Gastroesophageal sphincter (tissue), 4 donors: Measurements from ENCODE around the gene SLC1A2. TPM values are rescaled to one million over a fixed set of nuclear protein-coding genes. Genes with fewer than 3 reads are reported as not detected.
A peak's percentile ranks its signal among the peaks of the same experiment; 100 is the strongest.

Experiments used
- ATAC-seq: fragments of 150-250 bp; one replicate; pipeline ENCODE4 v1.9.1; 2016; ENCODE audit warnings: mild to moderate bottlenecking, moderate library complexity
- H3K27ac ChIP-seq, 4 donors: fragments of 200-600 bp; sonication (generic) in 3 of 4; 1 replicate in 3 of 4; 2 replicates in 1 of 4; pipeline ENCODE4 v1.5.1; 2016 to 2019
- H3K27me3 ChIP-seq: fragments of 200-600 bp; sonication (generic); one replicate; pipeline ENCODE4 v1.5.1; 2019
- H3K36me3 ChIP-seq, 2 donors: fragments of 200-600 bp; sonication (generic); one replicate each; pipeline ENCODE4 v1.5.1; 2019; ENCODE audit warnings: control low read depth in 1 of 2
- H3K4me1 ChIP-seq, 3 donors: fragments of 200-600 bp; sonication (generic); 1 replicate in 2 of 3; 2 replicates in 1 of 3; pipeline ENCODE4 v1.5.1; 2016 to 2019; ENCODE audit warnings: control low read depth in 2 of 3
- H3K4me3 ChIP-seq, 2 donors: fragments of 200-600 bp; sonication (generic); one replicate each; pipeline ENCODE4 v1.5.1; 2019; ENCODE audit warnings: mild to moderate bottlenecking in 1 of 2, moderate library complexity in 1 of 2
- H3K9me3 ChIP-seq, 3 donors: fragments of 200-600 bp; sonication (generic); one replicate each; pipeline ENCODE4 v1.5.1; 2017 to 2019; ENCODE audit warnings: control low read depth in 2 of 3
- CTCF ChIP-seq, 4 experiments: fragments of 200-600 bp in 2 of 4; fragments of 450-650 bp in 2 of 4; sonication (generic) in 1 of 4; IDR thresholded peaks; one replicate each; pipeline ENCODE4 v1.5.1; 2017 to 2019; ENCODE audit warnings: antibody characterized with exemption in 4 of 4, mild to moderate bottlenecking in 2 of 4, moderate library complexity in 2 of 4
- EP300 ChIP-seq: sonication (generic); formaldehyde crosslinking; IDR thresholded peaks from one replicate; pipeline ENCODE4 v1.6.1; 2017; ENCODE audit warnings: antibody characterized with exemption, mild to moderate bottlenecking
- POLR2A ChIP-seq, 2 donors: fragments of 450-650 bp; IDR thresholded peaks; one replicate each; pipeline ENCODE4 v1.6.1; 2017; ENCODE audit warnings: antibody characterized with exemption in 2 of 2, mild to moderate bottlenecking in 2 of 2, moderate library complexity in 1 of 2
- POLR2AphosphoS5 ChIP-seq: sonication (generic); formaldehyde crosslinking; IDR thresholded peaks from one replicate; pipeline ENCODE4 v1.6.1; 2017; ENCODE audit warnings: antibody characterized with exemption
- WGBS, 2 donors: methylation state at CpG; one replicate each; pipeline ENCODE4 v1.1.5; 2018; ENCODE audit warnings: low coverage in 1 of 2; 5-methylcytosine and 5-hydroxymethylcytosine counted together
- total RNA-seq, 4 donors: library from RNA; depleted of rRNA; stranded (reverse); fragments of >200 nt; gene quantifications; one replicate each; pipeline ENCODE4 v1.1.0, GENCODE V29; 2016

Gene SLC1A2
- total RNA-seq, 4 donors from 2014 or later, result 0.12 to 1.5 (median 0.40) TPM; not detected in 1

- H3K4me1 ChIP-seq, result peaks cover 0 to 14% (median 4%) of the 10 kb centered on the region in 3 donors
- no peaks in the 10 kb centered on the region for H3K36me3 ChIP-seq
- no peaks in the 10 kb centered on the region for H3K27me3 ChIP-seq
- H3K9me3 ChIP-seq, result no peaks in the 10 kb centered on the region
- ATAC-seq, result no peak
- no peak overlapping the region for H3K27ac ChIP-seq
- no peak for TF ChIP-seq POLR2AphosphoS5
- no peak for TF ChIP-seq POLR2A (IDR thresholded peaks at IDR 0.05)
- no peak for TF ChIP-seq CTCF (IDR thresholded peaks at IDR 0.05)
- no peak for TF ChIP-seq EP300
- 79 to 87% methylated on average over 5 to 6 of the region's 6 CpGs for WGBS, 2 donors
- no peak overlapping the region for H3K4me3 ChIP-seq
Measured at GRCh38 chr11:35389897-35390465, 29.4 kb downstream of the SLC1A2 start.

- 86 to 93% methylated on average over 1 of the region's 1 CpG for WGBS, 2 donors
- ATAC-seq, result no peak
Measured at GRCh38 chr11:35389112-35389511, 30.2 kb downstream of the SLC1A2 start.

GRCh38 chr11:35388061-35388460, 31.3 kb downstream of the SLC1A2 start:
- H3K4me1 ChIP-seq, result peaks cover 0 to 14% (median 4%) of the 10 kb centered on the region in 3 donors
- 86 to 92% methylated on average over 4 to 5 of the region's 5 CpGs for WGBS, 2 donors
- H3K27me3 ChIP-seq, result no peaks in the 10 kb centered on the region
- H3K9me3 ChIP-seq, result no peaks in the 10 kb centered on the region
- H3K27ac ChIP-seq, result no peak overlapping the region
- H3K36me3 ChIP-seq, result no peaks in the 10 kb centered on the region
- no peak for ATAC-seq
- H3K4me3 ChIP-seq, result no peak overlapping the region
- no peak for TF ChIP-seq POLR2A (IDR thresholded peaks at IDR 0.05)
- no peak for TF ChIP-seq EP300
- no peak for TF ChIP-seq CTCF (IDR thresholded peaks at IDR 0.05)
- TF ChIP-seq POLR2AphosphoS5, result no peak

More at GRCh38 chr11:35389112-35389511, 30.2 kb downstream of the SLC1A2 start:
- H3K27me3 ChIP-seq, result no peaks in the 10 kb centered on the region
- H3K36me3 ChIP-seq, result no peaks in the 10 kb centered on the region
- H3K4me1 ChIP-seq, result peaks cover 0 to 14% (median 4%) of the 10 kb centered on the region in 3 donors
- TF ChIP-seq POLR2AphosphoS5 (no peak), EP300 (no peak), CTCF (IDR thresholded peaks at IDR 0.05) (no peak), POLR2A (IDR thresholded peaks at IDR 0.05) (no peak)
- no peak overlapping the region for H3K4me3 ChIP-seq
- no peaks in the 10 kb centered on the region for H3K9me3 ChIP-seq
- H3K27ac ChIP-seq, result no peak overlapping the region

- WGBS, 2 donors, result 52 to 57% methylated on average over 3 to 4 of the region's 4 CpGs
- peaks cover 0 to 11% (median 4%) of the 10 kb centered on the region in 3 donors for H3K4me1 ChIP-seq
- H3K27me3 ChIP-seq, result no peaks in the 10 kb centered on the region
- no peak for TF ChIP-seq POLR2A (IDR thresholded peaks at IDR 0.05)
- peak in 1 of 4 experiments; percentile 63 for TF ChIP-seq CTCF (IDR thresholded peaks at IDR 0.05)
- H3K4me3 ChIP-seq, result no peak overlapping the region
- H3K36me3 ChIP-seq, result no peaks in the 10 kb centered on the region
- H3K27ac ChIP-seq, result no peak overlapping the region
- no peaks in the 10 kb centered on the region for H3K9me3 ChIP-seq
- no peak for ATAC-seq
Measured at GRCh38 chr11:35387111-35387982, 32.0 kb downstream of the SLC1A2 start.

- Histone ChIP-seq H3K4me1 (peaks cover 0 to 8% (median 0%) of the 10 kb centered on the region in 3 donors), H3K9me3 (no peaks in the 10 kb centered on the region), H3K27me3 (no peaks in the 10 kb centered on the region), H3K4me3 (no peak overlapping the region), H3K27ac (no peak overlapping the region), H3K36me3 (no peaks in the 10 kb centered on the region)
- TF ChIP-seq CTCF (IDR thresholded peaks at IDR 0.05) (no peak), EP300 (no peak), POLR2AphosphoS5 (no peak), POLR2A (IDR thresholded peaks at IDR 0.05) (no peak)
- no peak for ATAC-seq
- WGBS, 2 donors, result 82 to 88% methylated on average over 5 of the region's 5 CpGs
Measured at GRCh38 chr11:35383953-35384352, 35.4 kb downstream of the SLC1A2 start.
